GM21723 (cell line): ENCODE results near the gene RMRP.

ENCODE experiments used
- ATAC-seq: cut with Tn5 transposase; IDR thresholded peaks from one replicate; pipeline ENCODE4 v1.9.1; 2021; ENCODE audit warnings: mild to moderate bottlenecking, moderate library complexity; ENCODE audit not compliant: unreplicated experiment

Gene RMRP

GRCh38 chr9:35687972-35688557, 30.2 kb upstream of the RMRP start:
- no peak for ATAC-seq

GRCh38 chr9:35687306-35687705, 29.5 kb upstream of the RMRP start:
- ATAC-seq: no peak

- ATAC-seq: peak; percentile 53
Observed at GRCh38 chr9:35686222-35687203, 28.7 kb upstream of the RMRP start.

- no peak for ATAC-seq
Observed at GRCh38 chr9:35685506-35685905, 27.7 kb upstream of the RMRP start.

GRCh38 chr9:35684921-35685320, 27.1 kb upstream of the RMRP start:
- ATAC-seq: no peak

- no peak for ATAC-seq
Observed at GRCh38 chr9:35683323-35683722, 25.5 kb upstream of the RMRP start.

GRCh38 chr9:35682520-35683315, 24.9 kb upstream of the RMRP start:
- no peak for ATAC-seq

GRCh38 chr9:35682051-35682450, 24.2 kb upstream of the RMRP start:
- no peak for ATAC-seq

GRCh38 chr9:35681341-35682002, 23.7 kb upstream of the RMRP start:
- ATAC-seq: no peak

- no peak for ATAC-seq
Observed at GRCh38 chr9:35680331-35681105, 22.7 kb upstream of the RMRP start.

GRCh38 chr9:35679766-35680330, 22.0 kb upstream of the RMRP start:
- ATAC-seq: no peak

- no peak for ATAC-seq
Observed at GRCh38 chr9:35679091-35679490, 21.3 kb upstream of the RMRP start.

- no peak for ATAC-seq
Observed at GRCh38 chr9:35675732-35676392, 18.0 kb upstream of the RMRP start.

GRCh38 chr9:35675204-35675603, 17.4 kb upstream of the RMRP start:
- ATAC-seq: no peak

- no peak for ATAC-seq
Observed at GRCh38 chr9:35674025-35674361, 16.2 kb upstream of the RMRP start.

- no peak for ATAC-seq
Observed at GRCh38 chr9:35673132-35674024, 15.6 kb upstream of the RMRP start, which contains the start of gene CA9. TSS of gene CA9 (plus strand) at chr9:35673928. CDS start at chr9:35673960, 32 bp downstream.

GRCh38 chr9:35669331-35670145, 11.7 kb upstream of the RMRP start:
- ATAC-seq: no peak
